ENCODE data around the gene CCT3. TPM values are rescaled to one million over a fixed set of nuclear protein-coding genes. Genes with fewer than 3 reads are reported as not detected.
A peak's percentile ranks its signal among the peaks of the same experiment; 100 is the strongest.

The CCT3 gene
- polyA plus RNA-seq, 1 of the 3 experiments (the other 2 are of a cell fraction), result 295 TPM

GRCh38 chr1:156338180-156338976, at the start of gene CCT3, which contains the start of gene TSACC (continued):
- TF ChIP-seq CTCF (IDR thresholded peaks at IDR 0.05) (no peak), SIN3A (IDR thresholded peaks at IDR 0.05; ENCODE audit: borderline replicate concordance, low read depth, low read length) (peak; percentile 34; the same call in 1 of the 2 replicates), RXRA (IDR thresholded peaks at IDR 0.05; ENCODE audit: borderline replicate concordance, low read depth) (no peak), USF1 (IDR thresholded peaks at IDR 0.05; ENCODE audit: borderline replicate concordance, low read depth) (peak; percentile 15; the same call in 1 of the 2 replicates), PBX3 (IDR thresholded peaks at IDR 0.05) (peak; percentile 100), MAX (IDR thresholded peaks at IDR 0.05; ENCODE audit: low read depth) (peak; percentile 81), FOSL2 (IDR thresholded peaks at IDR 0.05; ENCODE audit: borderline replicate concordance, low read depth) (no peak), FOXJ3 (CRISPR knock-in tag; IDR thresholded peaks at IDR 0.05) (no peak)

GRCh38 chr1:156387870-156388173, 49.7 kb upstream of the CCT3 start:
- H3K36me3 ChIP-seq (replicated peaks in 1 of 2; ENCODE audit: control insufficient read depth in 1 of 2, insufficient read depth in 2 of 2, low read length in 1 of 2), result no peaks in the 10 kb centered on the region
- no peak overlapping the region for H3K4me2 ChIP-seq
- POLR2A ChIA-PET, result no interaction called here
- H3K79me2 ChIP-seq (ENCODE audit: insufficient read depth), result no peaks in the 10 kb centered on the region
- DNase-seq, result no peak
- no peak overlapping the region for H3K4me3 ChIP-seq (ENCODE audit: low read depth in 2 of 2, low read length in 1 of 2)
- H3K4me1 ChIP-seq (ENCODE audit: control insufficient read depth in 1 of 2, insufficient read depth in 2 of 2, low read depth in 1 of 2, low read length in 1 of 2), result peaks cover 0 to 9% of the 10 kb centered on the region in 2 experiments; a peak in 1 of 4 replicates
- H3K9me2 ChIP-seq, result no peaks in the 10 kb centered on the region
- H3F3A ChIP-seq (replicated peaks; ENCODE audit: insufficient read depth), result no peaks in the 10 kb centered on the region
- CTCF ChIA-PET, result interaction anchor here (3.8 to 12.4 kb wide), 3 partner anchors 35 to 60 kb away, joined by 112 to 412 read pairs (median 391); no protein-coding TSS in a partner anchor
- no peak for TF ChIP-seq MEF2A (IDR thresholded peaks at IDR 0.05; ENCODE audit: borderline replicate concordance, low read depth)
- TF ChIP-seq YY1 (IDR thresholded peaks at IDR 0.05; ENCODE audit: low read depth), result no peak
- no peak for TF ChIP-seq MXI1 (IDR thresholded peaks at IDR 0.05; ENCODE audit: low read depth, low read length)
- TF ChIP-seq MAX (IDR thresholded peaks at IDR 0.05; ENCODE audit: low read depth), result no peak
- TF ChIP-seq GATA2 (CRISPR knock-in tag; IDR thresholded peaks at IDR 0.05), result no peak
- TF ChIP-seq RAD21 (IDR thresholded peaks at IDR 0.05; ENCODE audit: low read length), result no peak
- no peak for TF ChIP-seq USF1 (IDR thresholded peaks at IDR 0.05; ENCODE audit: borderline replicate concordance, low read depth)
- TF ChIP-seq EP300 (IDR thresholded peaks at IDR 0.05; ENCODE audit: borderline replicate concordance in 1 of 2, low read depth in 1 of 2, low read length in 1 of 2), result no peak
- TF ChIP-seq USF2 (IDR thresholded peaks at IDR 0.05; ENCODE audit: borderline replicate concordance, low read depth, low read length), result no peak
- no peaks in the 10 kb centered on the region for H3K9me3 ChIP-seq
- no peaks in the 10 kb centered on the region for H4K20me1 ChIP-seq (ENCODE audit: insufficient read depth)
- H3K9ac ChIP-seq, result no peak overlapping the region
- H2AFZ ChIP-seq (ENCODE audit: low read depth), result no peak overlapping the region
- no peak overlapping the region for H3K27ac ChIP-seq (ENCODE audit: low read depth in 2 of 2, low read length in 1 of 2)
- no peaks in the 10 kb centered on the region; the same call in 1 of the 2 replicates for H3K27me3 ChIP-seq (ENCODE audit: insufficient read depth)
- WGBS (ENCODE audit: low lambda C conversion rate), result 81% methylated on average over 9 of the region's 15 CpGs
